Right lobe of liver (tissue), 6 donors: ENCODE measurements around the gene OR5D14. TPM values are rescaled to one million over a fixed set of nuclear protein-coding genes. Genes with fewer than 3 reads are reported as not detected.

ENCODE experiments used
- ATAC-seq, 4 donors: fragments of 200-7000 bp; cut with Tn5 transposase; one replicate each; pipeline ENCODE4 v1.9.1; 2020; ENCODE audit warnings: mild to moderate bottlenecking in 4 of 4, moderate library complexity in 4 of 4
- DNase-seq, 3 donors: peaks; one replicate each; pipeline ENCODE4 v3.0.0-alpha.2; 2020
- H3K27ac ChIP-seq, 3 donors: fragments of 200-600 bp; one replicate each; pipeline ENCODE4 v1.8.0; 2022
- H3K27me3 ChIP-seq, 2 donors: fragments of 200-600 bp; one replicate each; pipeline ENCODE4 v1.8.0; 2022
- H3K36me3 ChIP-seq, 4 donors: fragments of 200-600 bp; sonication (generic) in 1 of 4; one replicate each; pipeline versions ENCODE4 v1.5.1 to v1.8.0; 2017 to 2022; ENCODE audit warnings: control low read depth in 1 of 4
- H3K4me1 ChIP-seq, 4 donors: fragments of 200-600 bp; sonication (generic) in 1 of 4; one replicate each; pipeline versions ENCODE4 v1.5.1 to v1.8.0; 2017 to 2022; ENCODE audit warnings: control low read depth in 1 of 4
- H3K4me3 ChIP-seq, 3 donors: fragments of 200-600 bp; one replicate each; pipeline ENCODE4 v1.8.0; 2022
- H3K9me3 ChIP-seq, 4 donors: fragments of 200-600 bp; sonication (generic) in 1 of 4; one replicate each; pipeline versions ENCODE4 v1.5.1 to v1.8.0; 2017 to 2022; ENCODE audit warnings: control low read depth in 1 of 4
- CTCF ChIP-seq, 4 donors: fragments of 200-600 bp in 3 of 4; fragments of 450-650 bp in 1 of 4; IDR thresholded peaks; one replicate each; pipeline versions ENCODE4 v1.5.1 to v1.8.0; 2016 to 2022; ENCODE audit warnings: antibody characterized with exemption in 4 of 4, mild to moderate bottlenecking in 2 of 4
- POLR2A ChIP-seq: fragments of 450-650 bp; IDR thresholded peaks from one replicate; pipeline ENCODE4 v1.6.1; 2017; ENCODE audit warnings: antibody characterized with exemption, mild to moderate bottlenecking
- WGBS: methylation state at CpG from one replicate; pipeline ENCODE4 v1.1.6; 2018; ENCODE audit warnings: low coverage, low lambda C conversion rate; ENCODE audit not compliant: insufficient coverage; ENCODE audit errors: missing lambda C conversion rate; 5-methylcytosine and 5-hydroxymethylcytosine counted together
- intact Hi-C, 2 donors: fragments of 100-400 bp; cut with DNase I; formaldehyde crosslinking; loops; one replicate each; pipeline versions ENCODE4 v1.11.2 to v1.14.1; 2022
- total RNA-seq, 6 experiments: library from RNA; depleted of rRNA in 2 of 6; stranded (reverse); fragments of >200 nt in 2 of 6; fragmentation: NEBNext Ultra II Directional in 3 of 6; extraction: Animal tissue kit (Norgen Biotek cat#: 25700) in 3 of 6; gene quantifications; one replicate each; pipeline versions ENCODE4 v1.1.0 to v1.2.4, GENCODE V29; 2016 to 2023
- donor health status: DM: no; HTN: yes; CAD: no.
- donor health status: DM: no; HTN: no; CAD: no.
- donor health status: DM: no; HTN: no; CAD: no.
- donor health status: DM: no; HTN: yes; CAD: no.
- donor health status: DM: no; HTN: yes; CAD: no.

Gene OR5D14
- total RNA-seq, 6 experiments from 2014 or later = not detected

GRCh38 chr11:55811067-55811466, 15.7 kb downstream of the OR5D14 start, which contains the start of gene OR5L1:
Gene OR5L1, plus strand, starts transcription at chr11:55811367. Its CDS starts 100 bp downstream, at chr11:55811467.
- intact Hi-C loops = no loop called here
- whole genome bisulfite sequencing = 17% methylated on average over 1 of the region's 1 CpG
- TF ChIP-seq CTCF (IDR thresholded peaks at IDR 0.05) (no peak), POLR2A (no peak)

DNA sequence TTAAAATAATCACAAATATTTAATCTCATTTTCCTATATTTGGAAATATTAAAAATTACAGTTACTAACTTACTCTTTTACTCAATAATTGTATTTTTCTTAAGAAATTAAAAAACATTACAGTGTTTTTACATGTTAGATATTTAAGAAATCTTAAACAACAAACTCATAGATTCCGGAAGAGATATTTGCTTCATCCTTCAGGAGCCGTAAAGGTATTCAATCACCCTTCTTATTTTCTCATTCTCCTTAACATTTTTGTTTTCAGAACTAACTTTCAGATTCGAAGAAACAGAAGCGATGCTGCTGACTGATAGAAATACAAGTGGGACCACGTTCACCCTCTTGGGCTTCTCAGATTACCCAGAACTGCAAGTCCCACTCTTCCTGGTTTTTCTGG, 24.0 kb downstream of the OR5D14 start, which contains the start of gene OR5D18:
Gene OR5D18 (plus strand): TSS at position 301 of the 400 bp plus-strand sequence. CDS start 0 bp downstream, at position 301.
- 41% methylated on average over 5 of the region's 5 CpGs for WGBS
- TF ChIP-seq CTCF (IDR thresholded peaks at IDR 0.05) (no peak), POLR2A (no peak)
- no peaks in the 10 kb centered on the region for H3K27me3 ChIP-seq

More at GRCh38 chr11:55811067-55811466, 15.7 kb downstream of the OR5D14 start, which contains the start of gene OR5L1:
- DNase-seq = no peak
- Histone ChIP-seq H3K27me3 (no peaks in the 10 kb centered on the region), H3K27ac (no peak within 1 kb of the TSS), H3K36me3 (no peaks in the 10 kb centered on the region), H3K9me3 (no peaks in the 10 kb centered on the region), H3K4me1 (no peaks in the 10 kb centered on the region), H3K4me3 (no peak within 1 kb of the TSS)
- no peak for ATAC-seq

GRCh38 chr11:55826919-55827318, 31.6 kb downstream of the OR5D14 start, which contains the start of gene OR5L2:
Gene OR5L2, plus strand, starts transcription at chr11:55827219. Its CDS starts 0 bp downstream, at chr11:55827219.
- DNase-seq (no peak), ATAC-seq (no peak)
- H3K27me3 ChIP-seq = no peaks in the 10 kb centered on the region
- no peak within 1 kb of the TSS for H3K27ac ChIP-seq
- H3K4me3 ChIP-seq = no peak within 1 kb of the TSS
- intact Hi-C loops = no loop called here
- no peaks in the 10 kb centered on the region for H3K4me1 ChIP-seq
- TF ChIP-seq CTCF (IDR thresholded peaks at IDR 0.05) (no peak), POLR2A (no peak)
- H3K9me3 ChIP-seq = no peaks in the 10 kb centered on the region
- no peaks in the 10 kb centered on the region for H3K36me3 ChIP-seq

More for the DNA sequence above, 24.0 kb downstream of the OR5D14 start, which contains the start of gene OR5D18:
- Histone ChIP-seq H3K27ac (no peak within 1 kb of the TSS), H3K4me1 (no peaks in the 10 kb centered on the region), H3K9me3 (no peaks in the 10 kb centered on the region), H3K4me3 (no peak within 1 kb of the TSS), H3K36me3 (no peaks in the 10 kb centered on the region)
- ATAC-seq (no peak), DNase-seq (no peak)
- intact Hi-C loops = no loop called here

DNA sequence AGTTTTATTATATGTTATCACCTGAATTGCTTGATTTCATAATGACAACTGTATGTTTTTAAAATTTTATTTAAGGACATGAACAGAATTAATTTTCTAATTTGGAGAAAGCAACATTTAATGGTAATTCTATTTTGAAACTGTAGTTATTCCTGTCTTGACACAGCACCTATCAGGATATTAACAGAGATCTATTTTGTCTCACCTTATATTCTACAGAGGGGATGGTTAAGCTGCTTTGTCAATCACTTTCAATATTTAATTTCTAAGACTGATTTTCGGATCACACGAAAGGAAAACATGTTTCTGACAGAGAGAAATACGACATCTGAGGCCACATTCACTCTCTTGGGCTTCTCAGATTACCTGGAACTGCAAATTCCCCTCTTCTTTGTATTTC, 43.1 kb downstream of the OR5D14 start, which contains the start of gene OR5D16:
Gene OR5D16 (plus strand): TSS at position 301 of the 400 bp plus-strand sequence. CDS start 0 bp downstream, at position 301.
- ATAC-seq = no peak
- 15% methylated on average over 3 of the region's 3 CpGs for WGBS
- no peak for TF ChIP-seq CTCF (IDR thresholded peaks at IDR 0.05)
- TF ChIP-seq POLR2A = no peak
- no peak for DNase-seq
- Histone ChIP-seq H3K4me1 (no peaks in the 10 kb centered on the region), H3K36me3 (no peaks in the 10 kb centered on the region), H3K27me3 (no peaks in the 10 kb centered on the region), H3K4me3 (no peak within 1 kb of the TSS), H3K27ac (no peak within 1 kb of the TSS), H3K9me3 (no peaks in the 10 kb centered on the region)
- intact Hi-C loops = no loop called here

Other genes starting within 250 kb of the OR5D14 start
- gene OR4C15, start 241.1 kb upstream of the OR5D14 start, total RNA-seq = not detected
- gene OR4C16, start 223.4 kb upstream of the OR5D14 start, total RNA-seq = not detected
- not detected for gene OR4C11, start 187.9 kb upstream of the OR5D14 start, total RNA-seq
- not detected for gene OR4P4, start 160.4 kb upstream of the OR5D14 start, total RNA-seq
- gene OR4S2, start 147.2 kb upstream of the OR5D14 start, total RNA-seq = not detected
- gene OR4C6, start 133.4 kb upstream of the OR5D14 start, total RNA-seq = not detected
- not detected for gene OR5D13, start 22.1 kb upstream of the OR5D14 start, total RNA-seq
- gene OR5L1, start 15.8 kb downstream of the OR5D14 start, total RNA-seq = not detected
- gene OR5D18, start 24.1 kb downstream of the OR5D14 start, total RNA-seq = not detected
- not detected for gene OR5L2, start 31.7 kb downstream of the OR5D14 start, total RNA-seq
- not detected for gene OR5D16, start 43.2 kb downstream of the OR5D14 start, total RNA-seq
- gene TRIM51, start 87.7 kb downstream of the OR5D14 start, total RNA-seq = not detected
- not detected for gene OR5W2, start 119.0 kb downstream of the OR5D14 start, total RNA-seq
- gene OR5I1, start 140.8 kb downstream of the OR5D14 start, total RNA-seq = not detected
- not detected for gene OR10AG1, start 174.4 kb downstream of the OR5D14 start, total RNA-seq
- not detected for gene OR5F1, start 199.1 kb downstream of the OR5D14 start, total RNA-seq
- not detected for gene OR5AS1, start 232.1 kb downstream of the OR5D14 start, total RNA-seq